ENCODE data around the gene DACH1. TPM values are rescaled to one million over a fixed set of nuclear protein-coding genes. Genes with fewer than 3 reads are reported as not detected.

DACH1 gene
- total RNA-seq, 2 experiments from 2014 or later, result not detected

- CTCF ChIA-PET, result interaction anchor here (0.6 kb wide), 1 partner anchor 447 kb away, joined by 8 read pairs; no protein-coding TSS in a partner anchor
- no peaks in the 10 kb centered on the region for H3K27me3 Mint-ChIP-seq
- no peak overlapping the region for H3K27ac Mint-ChIP-seq
- no peaks in the 10 kb centered on the region for H3K9me3 Mint-ChIP-seq
- H3K4me3 Mint-ChIP-seq, result no peak overlapping the region
- no peaks in the 10 kb centered on the region for H3K4me1 Mint-ChIP-seq (ENCODE audit: low read depth)
- no peaks in the 10 kb centered on the region for H3K36me3 Mint-ChIP-seq
- DNase-seq, result no peak
- POLR2A ChIA-PET, result no interaction called here
- intact Hi-C loops (cut with micrococcal nuclease), result no loop called here
Measured at GRCh38 chr13:71524245-71524612, 342.8 kb downstream of the DACH1 start.

GRCh38 chr13:71522941-71523526 lies 344.0 kb downstream of the DACH1 start:
- Mint-ChIP-seq H3K4me3 (no peak overlapping the region), H3K27me3 (no peaks in the 10 kb centered on the region), H3K27ac (no peak overlapping the region), H3K9me3 (no peaks in the 10 kb centered on the region), H3K4me1 (ENCODE audit: low read depth) (no peaks in the 10 kb centered on the region), H3K36me3 (no peaks in the 10 kb centered on the region)
- CTCF ChIA-PET, result no interaction called here
- DNase-seq, result no peak
- intact Hi-C loops (cut with micrococcal nuclease), result no loop called here
- POLR2A ChIA-PET, result no interaction called here

GRCh38 chr13:71517004-71517403 lies 350.0 kb downstream of the DACH1 start:
- intact Hi-C loops (cut with micrococcal nuclease), result no loop called here
- Mint-ChIP-seq H3K36me3 (no peaks in the 10 kb centered on the region), H3K9me3 (no peaks in the 10 kb centered on the region), H3K27me3 (no peaks in the 10 kb centered on the region), H3K4me1 (ENCODE audit: low read depth) (no peaks in the 10 kb centered on the region), H3K27ac (no peak overlapping the region), H3K4me3 (no peak overlapping the region)
- POLR2A ChIA-PET, result no interaction called here
- CTCF ChIA-PET, result no interaction called here
- DNase-seq, result no peak

GRCh38 chr13:71516521-71516920 lies 350.5 kb downstream of the DACH1 start:
- H3K9me3 Mint-ChIP-seq, result no peaks in the 10 kb centered on the region
- no peaks in the 10 kb centered on the region for H3K27me3 Mint-ChIP-seq
- H3K27ac Mint-ChIP-seq, result no peak overlapping the region
- no peak overlapping the region for H3K4me3 Mint-ChIP-seq
- DNase-seq, result no peak
- no peaks in the 10 kb centered on the region for H3K36me3 Mint-ChIP-seq
- CTCF ChIA-PET, result no interaction called here
- intact Hi-C loops (cut with micrococcal nuclease), result no loop called here
- POLR2A ChIA-PET, result no interaction called here
- no peaks in the 10 kb centered on the region for H3K4me1 Mint-ChIP-seq (ENCODE audit: low read depth)

GRCh38 chr13:71515744-71516038 lies 351.3 kb downstream of the DACH1 start:
- ChIA-PET POLR2A (no interaction called here), CTCF (no interaction called here)
- intact Hi-C loops (cut with micrococcal nuclease), result no loop called here
- Mint-ChIP-seq H3K4me1 (ENCODE audit: low read depth) (no peaks in the 10 kb centered on the region), H3K36me3 (no peaks in the 10 kb centered on the region), H3K27me3 (no peaks in the 10 kb centered on the region), H3K4me3 (no peak overlapping the region), H3K27ac (no peak overlapping the region), H3K9me3 (no peaks in the 10 kb centered on the region)
- no peak for DNase-seq

- H3K27me3 Mint-ChIP-seq, result no peaks in the 10 kb centered on the region
- no peaks in the 10 kb centered on the region for H3K4me1 Mint-ChIP-seq (ENCODE audit: low read depth)
- DNase-seq, result no peak
- ChIA-PET CTCF (no interaction called here), POLR2A (no interaction called here)
- H3K4me3 Mint-ChIP-seq, result no peak overlapping the region
- H3K9me3 Mint-ChIP-seq, result no peaks in the 10 kb centered on the region
- H3K36me3 Mint-ChIP-seq, result no peaks in the 10 kb centered on the region
- intact Hi-C loops (cut with micrococcal nuclease), result no loop called here
- no peak overlapping the region for H3K27ac Mint-ChIP-seq
Measured at GRCh38 chr13:71514900-71515743, 351.9 kb downstream of the DACH1 start.

- ChIA-PET CTCF (no interaction called here), POLR2A (no interaction called here)
- no peak for DNase-seq
- intact Hi-C loops (cut with micrococcal nuclease), result no loop called here
- Mint-ChIP-seq H3K9me3 (no peaks in the 10 kb centered on the region), H3K27me3 (no peaks in the 10 kb centered on the region), H3K4me1 (ENCODE audit: low read depth) (no peaks in the 10 kb centered on the region), H3K4me3 (no peak overlapping the region), H3K27ac (no peak overlapping the region), H3K36me3 (no peaks in the 10 kb centered on the region)
Measured at GRCh38 chr13:71513411-71514033, 353.5 kb downstream of the DACH1 start.

- Mint-ChIP-seq H3K4me1 (ENCODE audit: low read depth) (no peaks in the 10 kb centered on the region), H3K36me3 (no peaks in the 10 kb centered on the region), H3K9me3 (no peaks in the 10 kb centered on the region), H3K4me3 (no peak overlapping the region), H3K27ac (no peak overlapping the region), H3K27me3 (no peaks in the 10 kb centered on the region)
- intact Hi-C loops (cut with micrococcal nuclease), result no loop called here
- ChIA-PET CTCF (no interaction called here), POLR2A (no interaction called here)
- DNase-seq, result no peak
Measured at GRCh38 chr13:71503781-71504180, 363.2 kb downstream of the DACH1 start.

GRCh38 chr13:71499944-71500514 lies 367.0 kb downstream of the DACH1 start:
- POLR2A ChIA-PET, result no interaction called here
- Mint-ChIP-seq H3K36me3 (no peaks in the 10 kb centered on the region), H3K27me3 (no peaks in the 10 kb centered on the region), H3K4me3 (no peak overlapping the region), H3K4me1 (ENCODE audit: low read depth) (no peaks in the 10 kb centered on the region), H3K27ac (no peak overlapping the region), H3K9me3 (no peaks in the 10 kb centered on the region)
- CTCF ChIA-PET, result no interaction called here
- intact Hi-C loops (cut with micrococcal nuclease), result no loop called here
- no peak for DNase-seq

GRCh38 chr13:71499235-71499634 lies 367.8 kb downstream of the DACH1 start:
- DNase-seq, result no peak
- Mint-ChIP-seq H3K4me3 (no peak overlapping the region), H3K4me1 (ENCODE audit: low read depth) (no peaks in the 10 kb centered on the region), H3K9me3 (no peaks in the 10 kb centered on the region), H3K27ac (no peak overlapping the region), H3K36me3 (no peaks in the 10 kb centered on the region), H3K27me3 (no peaks in the 10 kb centered on the region)
- POLR2A ChIA-PET, result no interaction called here
- CTCF ChIA-PET, result no interaction called here
- intact Hi-C loops (cut with micrococcal nuclease), result no loop called here

GRCh38 chr13:71493189-71493588 lies 373.8 kb downstream of the DACH1 start:
- Mint-ChIP-seq H3K27me3 (no peaks in the 10 kb centered on the region), H3K27ac (no peak overlapping the region), H3K4me3 (no peak overlapping the region), H3K36me3 (no peaks in the 10 kb centered on the region), H3K9me3 (no peaks in the 10 kb centered on the region), H3K4me1 (ENCODE audit: low read depth) (no peaks in the 10 kb centered on the region)
- intact Hi-C loops (cut with micrococcal nuclease), result no loop called here
- POLR2A ChIA-PET, result no interaction called here
- CTCF ChIA-PET, result no interaction called here
- DNase-seq, result no peak

- H3K27me3 Mint-ChIP-seq, result no peaks in the 10 kb centered on the region
- no peaks in the 10 kb centered on the region for H3K4me1 Mint-ChIP-seq (ENCODE audit: low read depth)
- H3K9me3 Mint-ChIP-seq, result no peaks in the 10 kb centered on the region
- H3K27ac Mint-ChIP-seq, result no peak overlapping the region
- CTCF ChIA-PET, result no interaction called here
- no peak for DNase-seq
- intact Hi-C loops (cut with micrococcal nuclease), result no loop called here
- POLR2A ChIA-PET, result no interaction called here
- H3K36me3 Mint-ChIP-seq, result no peaks in the 10 kb centered on the region
- no peak overlapping the region for H3K4me3 Mint-ChIP-seq
Measured at GRCh38 chr13:71492346-71492871, 374.6 kb downstream of the DACH1 start.

- Mint-ChIP-seq H3K4me3 (no peak overlapping the region), H3K4me1 (ENCODE audit: low read depth) (no peaks in the 10 kb centered on the region), H3K27ac (no peak overlapping the region), H3K9me3 (no peaks in the 10 kb centered on the region), H3K36me3 (no peaks in the 10 kb centered on the region), H3K27me3 (no peaks in the 10 kb centered on the region)
- DNase-seq, result no peak
- POLR2A ChIA-PET, result no interaction called here
- intact Hi-C loops (cut with micrococcal nuclease), result no loop called here
- CTCF ChIA-PET, result no interaction called here
Measured at GRCh38 chr13:71491010-71491409, 376.0 kb downstream of the DACH1 start.
